HG03469 (cell line): ENCODE measurements around the gene AQP2.

ENCODE experiments used
- ATAC-seq: cut with Tn5 transposase; IDR thresholded peaks from one replicate; pipeline ENCODE4 v1.9.1; 2021; ENCODE audit warnings: mild to moderate bottlenecking, moderate library complexity, moderate number of reproducible peaks; ENCODE audit not compliant: unreplicated experiment

Gene AQP2

DNA sequence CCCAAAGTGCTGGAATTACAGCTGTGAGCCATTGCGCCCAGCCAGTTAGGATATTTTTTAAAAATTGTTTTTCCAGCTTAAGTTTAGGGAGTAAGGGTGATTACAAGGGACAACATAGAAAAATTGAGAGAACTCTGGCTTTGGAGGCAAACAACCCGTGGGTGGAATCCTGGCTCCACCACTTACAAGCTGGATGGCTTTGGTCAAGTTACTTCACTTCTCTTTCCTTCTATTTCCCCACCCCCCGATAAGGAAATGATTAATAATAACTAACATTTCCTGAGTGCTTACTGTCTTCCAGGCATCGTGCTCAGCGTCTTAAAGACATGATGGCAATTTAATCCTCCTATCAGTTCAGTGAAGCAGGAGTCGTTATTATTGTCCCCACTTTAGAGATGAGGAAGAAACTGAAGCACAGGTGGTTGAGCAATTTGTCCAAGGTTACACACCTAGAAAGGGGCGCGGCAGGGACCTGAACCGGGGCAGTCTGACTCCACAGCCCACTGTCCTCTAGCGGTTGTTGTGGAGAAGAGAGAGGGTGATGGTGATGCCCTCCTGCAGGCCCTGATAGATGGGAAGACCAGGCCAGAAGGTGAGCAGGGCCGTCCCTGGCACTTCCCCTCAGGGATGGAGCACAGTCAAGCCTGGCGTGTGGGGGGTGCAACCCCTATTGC, 30.2 kb upstream of the AQP2 start:
- ATAC-seq: no peak

DNA sequence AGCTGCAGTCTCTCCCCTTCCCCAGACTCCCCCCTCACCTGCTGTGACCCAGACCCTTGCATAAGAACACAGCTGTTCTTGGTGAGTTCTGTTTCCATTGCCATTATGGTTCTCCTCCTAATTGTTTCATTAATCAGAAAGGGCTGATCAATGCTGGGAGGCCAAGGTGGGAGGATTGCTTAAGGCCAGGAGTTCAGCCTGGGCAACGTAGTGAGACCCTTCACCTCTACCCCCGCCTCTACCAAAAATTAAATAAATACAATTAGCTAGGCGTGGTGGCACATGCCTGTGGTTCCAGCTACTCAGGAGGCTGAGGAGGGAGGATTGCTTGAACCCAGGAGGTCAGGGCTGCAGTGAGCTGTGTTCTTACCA, 29.6 kb upstream of the AQP2 start:
- ATAC-seq: no peak

- ATAC-seq: no peak
Observed at GRCh38 chr12:49921299-49921698, 29.2 kb upstream of the AQP2 start.

DNA sequence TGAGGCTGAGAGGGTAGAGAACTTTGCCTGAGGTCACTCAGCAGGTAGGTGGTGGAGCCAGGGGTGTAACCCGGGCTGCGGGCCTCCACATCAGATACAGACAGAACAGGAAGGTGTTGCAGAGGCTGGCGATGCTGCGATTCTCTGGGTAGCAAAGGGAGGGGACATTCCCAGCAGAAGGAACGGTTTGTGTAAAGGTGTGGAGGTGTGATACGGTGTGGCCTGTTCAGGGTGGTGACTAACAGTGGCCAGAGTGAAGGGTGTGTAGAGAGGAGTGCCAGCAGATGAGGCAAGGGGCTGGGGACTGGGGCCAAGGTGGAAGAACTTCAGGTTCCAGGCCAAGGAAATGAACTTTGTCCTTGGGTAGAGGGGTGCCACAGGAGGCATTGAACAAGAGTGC, 28.6 kb upstream of the AQP2 start:
- ATAC-seq: no peak

GRCh38 chr12:49922349-49923034, 28.0 kb upstream of the AQP2 start:
- no peak for ATAC-seq

DNA sequence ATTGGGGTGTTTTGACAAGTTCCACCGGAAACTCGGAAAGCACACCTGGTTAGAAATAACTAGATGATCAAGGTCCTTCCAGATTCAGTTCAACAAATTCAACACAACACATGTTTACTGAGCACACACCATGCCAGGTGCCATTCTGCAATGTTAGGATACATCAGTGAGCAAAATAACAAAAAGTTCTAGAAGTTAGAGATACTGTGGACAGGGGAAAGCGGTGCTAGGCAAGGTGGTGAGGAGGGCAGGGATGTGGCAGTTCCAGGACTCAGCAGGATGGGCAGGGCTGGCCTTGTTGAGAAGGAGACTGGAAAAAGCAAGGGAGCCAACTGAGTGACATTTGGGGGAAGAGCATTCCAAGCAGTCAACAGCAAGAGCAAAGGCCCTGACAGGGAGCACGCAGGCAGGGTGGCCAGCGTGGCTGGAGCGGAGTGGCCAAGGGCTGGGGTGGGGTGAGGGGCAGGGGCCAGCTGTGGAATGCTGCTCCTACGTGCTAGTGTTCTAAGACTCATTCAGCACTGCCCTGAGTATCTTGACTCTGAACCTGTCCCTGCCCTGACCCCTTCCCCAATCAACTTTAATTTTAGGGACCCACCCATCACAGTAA, 27.4 kb upstream of the AQP2 start:
- ATAC-seq: no peak

- no peak for ATAC-seq
Observed at GRCh38 chr12:49923880-49924556, 26.5 kb upstream of the AQP2 start.

GRCh38 chr12:49924628-49925246, 25.8 kb upstream of the AQP2 start:
- ATAC-seq: no peak

DNA sequence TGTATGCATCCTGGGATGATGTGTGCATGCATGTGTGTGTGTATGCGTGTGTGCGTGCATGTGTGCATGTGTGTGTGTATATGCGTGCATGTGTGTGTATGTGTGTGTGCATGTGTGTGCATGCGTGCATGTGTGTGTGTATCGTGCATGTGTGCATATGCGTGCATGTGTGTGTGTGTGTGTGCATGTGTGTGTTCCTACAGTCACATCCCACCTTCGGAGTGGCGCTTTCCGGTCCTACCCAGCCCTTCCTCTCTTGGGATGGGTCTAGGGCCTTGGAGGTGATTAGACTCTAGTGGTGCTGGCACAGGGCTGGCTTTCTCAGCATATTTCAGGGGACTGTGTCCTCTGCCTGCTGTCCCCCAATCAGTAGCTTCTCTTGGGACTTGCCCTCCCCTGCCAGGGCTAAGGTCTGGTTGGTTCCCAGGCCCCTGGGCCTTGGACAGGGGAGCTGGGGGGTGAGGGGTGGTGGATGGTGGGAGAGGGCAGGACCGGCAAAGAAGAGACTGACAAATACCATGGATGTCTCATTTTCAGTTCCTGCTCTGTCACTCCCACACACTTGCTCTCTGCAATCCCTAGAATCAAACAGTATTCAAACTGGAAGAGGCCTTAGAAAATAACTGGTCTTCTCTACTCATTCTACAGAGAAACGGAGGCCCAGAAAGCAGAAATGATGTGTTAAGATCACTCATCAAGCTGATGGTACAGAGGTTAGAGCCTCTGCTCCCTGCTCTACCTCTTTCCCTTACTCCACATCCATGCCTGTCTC, 24.9 kb upstream of the AQP2 start:
- no peak for ATAC-seq

GRCh38 chr12:49928471-49928870, 22.1 kb upstream of the AQP2 start:
- no peak for ATAC-seq

- ATAC-seq: no peak
Observed at GRCh38 chr12:49929581-49929980, 21.0 kb upstream of the AQP2 start.

DNA sequence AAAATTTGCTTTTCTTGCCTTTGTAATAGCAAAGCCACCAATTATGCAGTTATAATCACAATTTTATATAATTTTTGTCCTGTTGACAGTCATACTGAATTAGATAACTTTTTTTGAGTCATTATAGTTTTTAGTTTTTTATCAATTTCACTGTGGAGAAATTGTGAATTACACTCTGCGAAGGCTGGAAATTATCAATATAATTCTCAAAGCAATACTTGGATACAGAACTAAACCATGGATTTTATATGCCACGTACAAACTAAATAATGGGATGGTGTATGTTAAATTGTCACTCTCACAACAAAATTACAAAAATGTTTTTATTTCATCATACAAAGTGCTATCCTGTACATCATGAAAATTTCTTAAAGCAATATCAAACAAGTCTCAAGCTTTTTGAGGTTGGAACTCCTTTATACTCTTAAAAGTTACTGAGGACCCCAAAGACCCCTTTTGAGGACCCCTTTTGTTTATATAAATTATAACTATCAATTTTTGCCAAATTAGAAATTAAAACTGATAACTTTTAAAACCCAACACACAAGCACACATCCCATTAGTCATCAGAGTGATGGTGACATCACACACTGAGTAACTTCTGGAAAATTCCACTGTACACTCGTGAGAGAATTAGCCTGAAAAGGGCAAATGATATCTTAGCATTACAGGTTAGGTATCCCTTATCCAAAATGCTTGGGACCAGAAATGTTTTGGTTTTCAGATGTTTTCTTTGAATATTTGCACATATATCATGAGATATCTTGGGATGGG, 19.8 kb upstream of the AQP2 start:
- no peak for ATAC-seq

DNA sequence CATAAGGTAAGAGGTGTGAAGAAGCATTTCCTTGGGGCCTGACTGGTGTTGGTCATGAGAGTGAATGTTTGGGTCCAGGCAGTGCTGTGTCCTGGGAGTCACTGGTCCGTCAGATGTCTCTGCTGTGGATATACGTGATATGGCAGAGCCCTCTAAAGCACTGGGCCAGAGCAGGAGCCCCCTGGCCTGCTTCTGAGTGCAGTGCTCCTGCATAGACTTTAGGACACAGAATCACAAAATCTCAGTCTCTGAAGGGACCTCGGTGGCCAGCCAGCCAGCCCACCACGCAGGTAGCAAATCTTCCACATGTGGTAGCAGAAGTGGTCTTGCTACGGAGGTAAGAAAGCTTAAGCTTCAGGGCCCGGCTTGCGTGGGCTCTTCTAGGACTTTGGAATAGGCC, 18.5 kb upstream of the AQP2 start:
- ATAC-seq: no peak

DNA sequence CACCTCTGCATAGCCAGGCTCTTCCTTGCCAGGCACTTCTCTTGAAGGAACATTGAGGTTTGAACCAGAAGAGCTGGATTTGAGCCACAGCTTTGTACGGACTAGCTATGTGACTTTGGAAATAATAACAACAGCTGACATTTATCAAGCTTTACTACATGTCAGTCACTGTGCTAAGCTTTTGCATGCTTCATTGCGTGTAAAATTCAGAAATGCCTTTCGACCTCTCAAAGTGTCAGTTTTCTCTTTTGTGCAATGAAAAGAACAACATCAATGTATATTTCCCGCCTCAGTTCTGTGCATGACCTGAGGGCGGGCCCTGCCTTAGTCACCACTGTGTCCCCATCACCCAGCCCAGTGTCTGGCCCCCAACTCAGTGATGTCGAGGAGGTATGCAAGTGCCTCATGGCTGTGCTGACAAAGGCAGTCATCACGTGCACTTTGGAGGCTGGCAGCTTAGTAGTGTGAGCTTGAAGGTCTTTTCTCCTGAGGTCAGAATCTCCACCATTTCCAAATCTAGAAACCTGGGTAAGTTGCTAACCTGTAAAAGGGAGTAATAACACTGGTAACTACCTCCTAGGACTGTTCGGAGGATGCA, 17.9 kb upstream of the AQP2 start:
- no peak for ATAC-seq

- no peak for ATAC-seq
Observed at GRCh38 chr12:49933796-49934195, 16.7 kb upstream of the AQP2 start.

DNA sequence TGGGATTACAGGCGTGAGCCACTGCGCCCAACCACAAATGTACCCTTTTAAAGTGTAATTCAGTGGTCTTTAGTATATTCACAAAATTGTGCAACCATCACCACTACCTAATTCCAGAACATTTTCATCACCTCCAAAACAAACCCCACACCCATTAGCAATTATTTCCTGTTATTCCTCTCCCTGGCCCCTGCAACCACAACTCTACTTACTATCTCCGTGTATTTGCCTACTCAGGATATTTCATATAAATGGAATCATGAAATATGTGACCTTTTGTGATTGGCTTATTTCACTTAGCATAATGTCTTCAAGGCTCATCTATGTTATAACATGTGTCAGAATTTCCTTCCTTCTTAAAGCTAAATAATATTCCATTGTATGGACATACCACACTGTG, 16.0 kb upstream of the AQP2 start:
- no peak for ATAC-seq

DNA sequence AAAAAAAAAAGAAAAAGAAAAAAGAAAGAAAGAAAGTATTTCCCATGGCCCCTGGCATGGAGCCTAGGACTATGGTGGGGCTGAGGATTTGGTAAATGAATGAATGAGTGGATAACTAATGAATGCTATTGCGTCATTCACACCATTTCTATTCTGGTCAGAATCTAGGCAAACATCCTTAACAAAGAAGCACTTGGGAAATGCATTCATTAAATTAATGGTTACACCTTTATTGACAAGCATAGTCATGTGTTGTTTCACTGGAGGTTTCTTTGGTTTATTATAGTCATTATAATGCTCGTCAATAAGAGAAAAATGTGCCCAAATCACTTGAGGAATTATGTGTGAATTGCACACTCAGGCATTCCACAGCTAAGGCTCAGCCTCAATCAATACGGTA, 13.6 kb upstream of the AQP2 start:
- ATAC-seq: no peak

DNA sequence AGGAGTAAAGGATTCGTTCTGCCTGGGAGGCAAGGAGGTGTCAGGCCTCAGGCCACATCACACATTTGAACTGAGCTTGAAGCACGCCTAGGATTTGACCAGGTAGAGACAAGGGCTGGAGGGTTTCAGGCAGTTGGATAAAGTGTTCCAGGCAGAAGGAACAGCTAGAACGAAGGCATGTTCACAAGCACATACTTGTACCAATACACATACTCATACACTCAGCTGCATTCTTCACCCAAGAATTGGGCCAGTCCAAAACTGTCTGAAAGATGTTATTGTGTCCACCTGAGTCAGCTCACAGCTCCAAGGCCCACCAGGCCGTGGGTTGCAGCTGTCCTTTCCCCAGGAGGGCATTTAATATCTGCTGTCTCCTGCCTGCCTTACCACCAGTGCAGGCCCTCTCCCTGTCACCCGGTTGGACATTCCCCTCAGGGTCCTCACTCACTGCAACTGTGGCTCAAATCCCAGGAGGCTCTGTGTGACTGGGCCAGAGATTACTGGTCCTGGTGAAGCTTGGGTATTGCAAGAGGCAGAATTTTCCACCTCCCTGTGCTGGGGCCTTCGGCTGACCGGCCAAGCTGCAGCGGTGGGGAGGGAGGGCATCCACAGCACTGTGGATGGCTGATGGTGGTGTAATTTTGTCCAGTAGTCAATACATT, 12.8 kb upstream of the AQP2 start:
- ATAC-seq: no peak

GRCh38 chr12:49939307-49939706, 11.2 kb upstream of the AQP2 start:
- no peak for ATAC-seq
